Tibial nerve (tissue), 4 donors: ENCODE data around the gene VILL. TPM values are rescaled to one million over a fixed set of nuclear protein-coding genes. Genes with fewer than 3 reads are reported as not detected.

Experiments used
- DNase-seq, 2 donors: peaks; one replicate each; pipeline ENCODE4 v3.0.0-alpha.2; 2019; ENCODE audit warnings: low spot score in 2 of 2
- H3K27ac ChIP-seq, 4 donors: fragments of 200-600 bp; sonication (generic) in 3 of 4; one replicate each; pipeline ENCODE4 v1.5.1; 2017 to 2019; ENCODE audit warnings: mild to moderate bottlenecking in 1 of 4
- H3K27me3 ChIP-seq, 2 donors: fragments of 200-600 bp; sonication (generic) in 1 of 2; one replicate each; pipeline versions ENCODE4 v1.5.1 to v1.6.0; 2017 to 2019
- H3K36me3 ChIP-seq, 3 donors: fragments of 200-600 bp; sonication (generic); one replicate each; pipeline ENCODE4 v1.5.1; 2018 to 2019
- H3K4me1 ChIP-seq, 4 donors: fragments of 200-600 bp; sonication (generic) in 3 of 4; one replicate each; pipeline ENCODE4 v1.5.1; 2017 to 2019
- H3K4me3 ChIP-seq, 4 donors: fragments of 200-600 bp; sonication (generic) in 3 of 4; one replicate each; pipeline ENCODE4 v1.5.1; 2017 to 2019; ENCODE audit warnings: mild to moderate bottlenecking in 1 of 4, moderate library complexity in 1 of 4
- H3K9me3 ChIP-seq, 4 donors: fragments of 200-600 bp; sonication (generic) in 3 of 4; one replicate each; pipeline ENCODE4 v1.5.1; 2017 to 2019
- CTCF ChIP-seq, 5 experiments: fragments of 200-600 bp in 3 of 5; fragments of 450-650 bp in 2 of 5; sonication (generic) in 3 of 5; IDR thresholded peaks; one replicate each; pipeline ENCODE4 v1.5.1; 2016 to 2019; ENCODE audit warnings: antibody characterized with exemption in 5 of 5, mild to moderate bottlenecking in 3 of 5, moderate library complexity in 2 of 5
- EP300 ChIP-seq, 2 donors: sonication (generic); formaldehyde crosslinking; IDR thresholded peaks; one replicate each; pipeline ENCODE4 v1.6.1; 2017; ENCODE audit warnings: antibody characterized with exemption in 2 of 2, mild to moderate bottlenecking in 1 of 2
- POLR2A ChIP-seq, 2 donors: fragments of 450-650 bp; IDR thresholded peaks; one replicate each; pipeline ENCODE4 v1.6.1; 2017; ENCODE audit warnings: antibody characterized with exemption in 2 of 2, mild to moderate bottlenecking in 2 of 2, moderate library complexity in 2 of 2
- WGBS, 2 donors: methylation state at CpG; one replicate each; pipeline ENCODE4 v1.1.5; 2018; 5-methylcytosine and 5-hydroxymethylcytosine counted together
- total RNA-seq, 4 donors: library from RNA; depleted of rRNA; stranded (reverse); fragments of >200 nt; gene quantifications; one replicate each; pipeline ENCODE4 v1.1.0, GENCODE V29; 2016

The VILL gene
- total RNA-seq, 4 donors from 2014 or later = 13.6 to 16.5 (median 15.3) TPM

GRCh38 chr3:37997342-37997741 lies 6.8 kb downstream of the VILL start:
- H3K4me3 ChIP-seq = no peak overlapping the region
- H3K4me1 ChIP-seq = peaks cover 0 to 50% (median 31%) of the 10 kb centered on the region in 4 donors
- peaks cover 0 to 20% (median 0%) of the 10 kb centered on the region in 3 donors for H3K36me3 ChIP-seq
- no peak for DNase-seq
- no peaks in the 10 kb centered on the region for H3K9me3 ChIP-seq
- no peak for TF ChIP-seq CTCF (IDR thresholded peaks at IDR 0.05)
- TF ChIP-seq EP300 (IDR thresholded peaks at IDR 0.05) = no peak
- no peak for TF ChIP-seq POLR2A (IDR thresholded peaks at IDR 0.05)
- 90 to 94% methylated on average over 9 of the region's 10 CpGs for WGBS, 2 donors
- peak overlapping the region in 2 of 4 donors; percentile 95 to 98 for H3K27ac ChIP-seq
- no peaks in the 10 kb centered on the region for H3K27me3 ChIP-seq

- Histone ChIP-seq H3K9me3 (no peaks in the 10 kb centered on the region), H3K4me3 (no peak overlapping the region), H3K4me1 (peaks cover 0 to 55% (median 34%) of the 10 kb centered on the region in 4 donors), H3K27me3 (no peaks in the 10 kb centered on the region), H3K36me3 (peaks cover 0 to 21% (median 0%) of the 10 kb centered on the region in 3 donors), H3K27ac (peak overlapping the region; percentile 90 to 98 (median 95))
- WGBS, 2 donors = 75 to 89% methylated on average over 4 to 6 of the region's 6 CpGs
- TF ChIP-seq EP300 (IDR thresholded peaks at IDR 0.05) = no peak
- DNase-seq = no peak
Observed at GRCh38 chr3:37997791-37998370, 7.3 kb downstream of the VILL start.

DNA sequence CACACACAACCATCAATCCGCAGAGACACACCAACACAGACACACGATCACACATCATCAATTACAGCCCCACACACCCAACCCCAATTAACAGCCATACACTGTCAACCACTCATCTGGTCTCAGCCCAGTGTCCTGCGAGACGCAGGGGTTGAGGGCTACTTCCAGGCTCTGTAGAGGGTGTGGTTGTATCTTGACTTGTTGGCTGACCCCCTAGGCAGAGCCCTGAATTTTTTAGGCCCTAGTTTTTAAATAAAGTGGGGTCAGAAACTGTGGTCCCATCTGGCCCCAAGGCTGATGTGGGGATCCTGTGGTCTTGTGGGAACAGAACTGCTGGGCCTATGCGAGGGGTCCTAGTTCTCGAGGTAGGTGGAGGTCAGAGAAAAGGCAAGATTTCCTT lies 9.2 kb downstream of the VILL start:
- WGBS, 2 donors = 90 to 92% methylated on average over 6 of the region's 6 CpGs

DNA sequence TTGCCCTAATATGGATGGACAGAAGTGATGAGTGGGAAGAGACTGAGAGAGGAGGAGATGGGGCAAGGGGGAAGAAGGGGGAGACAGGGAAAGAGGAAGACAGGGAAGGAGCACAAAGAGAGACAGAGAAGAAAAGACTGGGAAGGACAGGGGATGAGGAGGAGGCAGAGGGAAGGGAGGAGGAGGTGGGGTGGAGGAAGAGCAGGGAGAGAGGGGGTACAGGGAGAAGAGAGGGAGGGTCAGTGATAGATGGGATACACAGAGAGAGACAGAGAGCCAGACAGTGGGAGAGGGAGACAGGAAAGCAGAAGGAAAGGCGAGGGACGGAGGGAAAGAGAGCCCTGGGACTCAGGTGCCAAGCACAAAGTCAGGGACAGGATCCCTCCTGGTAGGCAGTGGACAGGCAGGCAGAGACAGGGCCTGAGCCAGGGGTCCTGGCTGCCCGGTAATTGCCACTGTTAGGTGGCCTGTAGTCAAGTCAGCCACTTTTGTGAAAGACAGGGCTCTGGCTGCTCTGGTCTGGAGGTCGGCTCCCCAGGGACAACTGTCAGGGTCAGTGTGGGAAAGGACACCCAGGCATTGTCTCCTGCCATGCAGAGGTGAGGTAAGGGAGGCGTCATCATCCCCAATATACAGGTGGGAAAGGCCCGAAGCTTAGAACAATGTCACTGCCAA lies 9.8 kb downstream of the VILL start:
- 92 to 93% methylated on average over 6 of the region's 6 CpGs for WGBS, 2 donors
- no peaks in the 10 kb centered on the region for H3K27me3 ChIP-seq
- H3K9me3 ChIP-seq = no peaks in the 10 kb centered on the region
- DNase-seq = no peak
- H3K36me3 ChIP-seq = peaks cover 0 to 21% (median 0%) of the 10 kb centered on the region in 3 donors
- peaks cover 0 to 64% (median 46%) of the 10 kb centered on the region in 4 donors for H3K4me1 ChIP-seq
- H3K27ac ChIP-seq = peak overlapping the region in 1 of 4 donors; percentile 77
- H3K4me3 ChIP-seq = no peak overlapping the region
- no peak for TF ChIP-seq EP300 (IDR thresholded peaks at IDR 0.05)
- TF ChIP-seq POLR2A (IDR thresholded peaks at IDR 0.05) = no peak
- TF ChIP-seq CTCF (IDR thresholded peaks at IDR 0.05) = no peak

More for the DNA sequence above, 9.2 kb downstream of the VILL start:
- no peak overlapping the region for H3K4me3 ChIP-seq
- DNase-seq = no peak
- peak overlapping the region in 1 of 4 donors; percentile 77 for H3K27ac ChIP-seq
- TF ChIP-seq CTCF (IDR thresholded peaks at IDR 0.05) = no peak
- TF ChIP-seq EP300 (IDR thresholded peaks at IDR 0.05) = no peak
- no peak for TF ChIP-seq POLR2A (IDR thresholded peaks at IDR 0.05)
- peaks cover 0 to 21% (median 0%) of the 10 kb centered on the region in 3 donors for H3K36me3 ChIP-seq
- H3K4me1 ChIP-seq = peaks cover 0 to 64% (median 46%) of the 10 kb centered on the region in 4 donors
- H3K9me3 ChIP-seq = no peaks in the 10 kb centered on the region
- H3K27me3 ChIP-seq = no peaks in the 10 kb centered on the region

GRCh38 chr3:38000965-38001455 lies 10.4 kb downstream of the VILL start:
- Histone ChIP-seq H3K4me1 (peaks cover 0 to 65% (median 48%) of the 10 kb centered on the region in 4 donors), H3K4me3 (no peak overlapping the region), H3K27ac (peak overlapping the region in 1 of 4 donors; percentile 77), H3K9me3 (no peaks in the 10 kb centered on the region), H3K36me3 (peaks cover 0 to 26% (median 0%) of the 10 kb centered on the region in 3 donors), H3K27me3 (no peaks in the 10 kb centered on the region)
- WGBS, 2 donors = 83 to 98% methylated on average over 6 of the region's 6 CpGs
- no peak for DNase-seq
- no peak for TF ChIP-seq POLR2A (IDR thresholded peaks at IDR 0.05)
